Measurements from ENCODE around the gene RNF215.

RNF215 gene

GRCh38 chr22:30393322-30393680, 6.1 kb upstream of the RNF215 start:
- no peak for DNase-seq

GRCh38 chr22:30392661-30393321, 5.6 kb upstream of the RNF215 start:
- DNase-seq: no peak

DNA sequence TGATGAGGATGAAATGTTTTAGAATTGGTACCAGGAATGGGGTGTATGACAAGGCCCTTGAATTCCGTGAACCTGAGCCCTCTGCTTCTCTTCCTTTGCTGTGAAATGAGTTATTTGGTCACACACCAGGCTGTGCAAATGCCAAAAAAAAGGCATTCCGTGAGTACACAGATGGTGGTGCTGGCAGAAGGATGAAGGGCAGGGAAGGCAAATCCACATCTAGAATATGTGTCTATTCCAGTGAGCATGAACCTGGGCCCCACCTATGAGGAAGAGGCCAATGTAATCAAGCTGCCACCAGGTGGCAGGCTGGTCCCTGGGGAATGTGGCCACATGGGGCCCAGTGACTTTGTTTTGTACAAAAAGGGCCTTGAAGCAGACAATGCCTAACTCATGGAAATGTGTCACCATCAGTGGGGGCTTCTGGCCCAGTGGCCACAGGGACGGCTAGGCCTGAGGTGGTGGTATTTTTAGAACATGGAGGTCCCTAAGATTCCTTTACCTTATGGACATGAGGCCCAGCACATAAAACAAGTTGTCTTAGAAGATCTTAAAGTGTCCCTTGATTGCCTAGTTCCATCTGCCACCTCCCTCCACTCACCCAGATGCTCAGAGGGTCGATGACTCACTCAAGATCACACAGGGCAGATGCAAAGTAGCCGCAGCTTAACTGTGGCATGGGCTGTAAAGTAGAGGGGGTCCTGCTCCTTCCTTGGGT, 3.9 kb upstream of the RNF215 start:
- DNase-seq: no peak

DNA sequence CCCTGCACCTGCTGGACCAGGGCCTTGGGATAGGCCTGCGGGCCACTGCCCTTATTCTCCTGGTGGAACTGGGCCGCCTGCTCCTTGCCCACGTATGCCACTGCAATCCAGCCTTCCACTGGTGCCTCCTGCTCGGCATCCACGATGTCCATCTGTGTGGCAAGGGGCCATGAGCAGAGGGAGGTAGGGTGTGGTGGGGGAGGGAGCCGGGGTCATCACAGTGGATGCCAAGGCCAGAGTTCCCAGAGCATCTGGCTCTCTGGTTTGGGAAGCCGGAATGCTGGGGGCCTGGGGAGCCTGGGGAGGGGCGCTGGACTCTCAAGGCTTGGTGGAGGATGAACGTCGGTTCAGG, 627 bp downstream of the RNF215 start:
- no peak for DNase-seq

- DNase-seq: no peak
Observed at GRCh38 chr22:30385942-30386341, 1.3 kb downstream of the RNF215 start.

DNA sequence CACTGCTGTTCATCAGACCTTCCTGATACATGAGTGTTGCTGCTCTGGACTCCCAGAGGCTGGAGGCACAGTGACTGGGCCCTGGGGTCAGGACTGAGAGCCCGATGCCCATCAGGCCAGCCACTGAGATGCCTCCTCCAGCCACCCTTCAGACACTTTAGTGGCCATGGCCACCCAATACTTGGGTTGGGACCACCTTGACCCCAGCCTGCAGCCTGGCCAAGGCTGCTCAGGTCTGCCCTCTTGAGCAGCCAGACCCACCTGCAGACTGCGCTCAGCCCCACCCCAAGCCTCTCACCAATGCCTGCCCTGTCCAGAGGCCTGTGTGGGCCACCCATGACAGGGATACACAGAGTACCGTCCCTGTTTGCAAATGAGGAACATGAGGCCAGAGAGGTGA, 4.2 kb downstream of the RNF215 start:
- DNase-seq: no peak

- DNase-seq: no peak
Observed at GRCh38 chr22:30382340-30382739, 4.9 kb downstream of the RNF215 start.

GRCh38 chr22:30381264-30381663, 5.9 kb downstream of the RNF215 start:
- DNase-seq: no peak

DNA sequence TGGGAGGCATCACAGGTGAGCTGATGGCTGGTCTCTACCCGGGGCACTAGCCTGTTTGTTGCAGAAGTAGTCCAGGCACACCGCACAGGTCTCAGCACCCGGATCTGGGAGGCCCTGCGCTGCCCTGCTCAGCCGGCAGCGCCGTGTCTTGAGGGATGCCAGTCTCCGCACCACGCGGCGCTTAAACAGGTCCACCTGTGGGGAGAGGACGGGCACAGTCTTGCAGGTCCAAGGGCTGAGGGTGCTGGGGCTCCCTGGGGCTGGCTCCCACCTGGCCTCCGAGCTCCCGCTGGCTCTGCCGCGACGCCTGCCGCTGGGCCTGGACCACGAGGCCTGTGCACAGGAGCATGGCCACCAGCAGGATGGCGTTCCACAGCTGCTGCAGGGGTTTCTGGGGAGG, 7.2 kb downstream of the RNF215 start:
- DNase-seq: no peak

- DNase-seq: no peak
Observed at GRCh38 chr22:30375312-30375849, 11.8 kb downstream of the RNF215 start.

DNA sequence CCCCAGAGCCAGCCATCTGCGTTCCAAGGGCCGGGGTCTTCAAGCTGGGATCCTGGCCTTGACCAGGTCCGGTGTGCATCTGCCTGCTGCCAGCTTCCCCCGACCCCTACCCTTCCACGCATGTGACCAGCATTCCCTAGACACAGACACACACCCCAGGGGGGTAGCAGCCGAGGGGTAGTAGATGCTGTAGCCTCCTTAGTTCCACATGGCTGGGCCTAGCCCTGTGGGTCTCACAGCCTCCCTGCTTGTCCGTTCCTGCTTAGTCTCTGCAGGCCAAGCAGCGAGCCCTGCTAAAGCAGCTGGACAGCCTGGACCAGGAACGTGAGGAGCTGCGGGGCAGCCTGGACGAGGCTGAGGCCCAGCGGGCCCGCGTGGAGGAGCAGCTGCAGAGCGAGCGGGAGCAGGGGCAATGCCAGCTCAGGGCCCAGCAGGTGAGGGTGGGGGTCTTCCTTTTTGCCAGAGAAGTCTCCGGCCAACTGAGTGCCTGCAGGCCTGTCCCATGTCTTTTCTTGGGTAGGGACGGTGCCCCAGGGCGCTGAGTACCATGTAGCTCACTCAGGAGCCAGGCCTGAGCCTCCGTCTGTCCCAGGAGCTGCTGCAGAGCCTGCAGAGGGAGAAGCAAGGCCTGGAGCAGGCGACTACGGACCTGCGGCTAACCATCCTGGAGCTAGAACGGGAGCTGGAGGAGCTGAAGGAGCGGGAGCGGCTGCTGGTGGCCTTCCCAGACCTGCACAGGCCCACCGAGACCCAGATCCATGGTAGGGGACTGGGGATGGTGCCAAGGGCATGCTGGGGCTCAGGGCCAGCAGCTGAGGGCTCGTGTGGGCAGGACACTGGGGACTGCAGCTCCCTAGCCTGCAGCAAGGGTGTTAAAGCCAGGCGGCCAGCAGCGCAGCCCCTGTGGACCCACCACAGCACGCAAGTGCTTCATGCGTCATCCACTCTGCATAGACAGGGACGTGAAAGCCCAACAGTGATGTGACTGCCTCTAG, 13.6 kb downstream of the RNF215 start:
- no peak for DNase-seq

- no peak for DNase-seq
Observed at GRCh38 chr22:30372915-30373314, 14.3 kb downstream of the RNF215 start.

GRCh38 chr22:30371981-30372380, 15.2 kb downstream of the RNF215 start:
- no peak for DNase-seq

GRCh38 chr22:30371321-30371720, 15.9 kb downstream of the RNF215 start:
- DNase-seq: no peak

GRCh38 chr22:30370641-30371230, 16.5 kb downstream of the RNF215 start:
- no peak for DNase-seq

DNA sequence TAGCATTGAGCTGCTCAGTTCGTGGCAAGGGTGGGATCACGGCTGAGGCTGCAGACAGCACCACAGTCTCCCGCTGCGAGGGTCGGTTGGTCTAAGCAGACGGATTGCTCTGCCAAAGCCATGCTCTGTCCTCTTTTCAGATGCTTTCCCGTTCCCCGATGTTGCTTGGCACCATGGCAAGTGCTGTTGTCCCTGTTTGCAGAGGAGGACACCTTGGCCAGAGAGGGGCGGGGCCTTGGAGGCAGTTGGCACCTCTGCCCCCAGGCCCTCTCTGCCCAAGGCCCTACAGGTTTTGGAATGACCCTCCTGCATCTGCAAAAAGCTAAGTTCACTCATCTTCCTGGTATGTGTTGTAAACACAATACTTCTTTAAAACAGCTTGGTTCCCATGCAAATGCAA, 18.8 kb downstream of the RNF215 start:
- DNase-seq: no peak

DNA sequence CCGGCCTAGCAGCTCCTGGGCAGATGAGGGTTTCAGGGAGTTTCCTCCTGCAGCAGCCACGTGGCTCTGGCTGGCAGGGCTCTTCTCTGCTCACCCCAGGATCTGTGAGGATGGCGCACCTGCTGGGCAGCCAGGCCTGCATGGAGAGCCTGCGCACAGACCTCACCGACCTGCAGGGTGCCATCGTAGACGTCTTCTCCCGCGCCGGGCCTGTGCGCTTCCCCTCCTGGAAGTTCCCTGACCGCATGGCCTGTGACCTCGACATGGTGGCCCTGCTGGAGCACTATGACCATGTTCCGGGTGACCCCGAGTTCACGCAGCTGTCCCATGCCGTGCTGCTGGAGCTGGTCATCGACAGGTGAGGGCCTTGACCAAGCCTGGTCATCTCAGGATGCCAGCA, 21.3 kb downstream of the RNF215 start:
- no peak for DNase-seq

GRCh38 chr22:30362651-30363281, 24.4 kb downstream of the RNF215 start:
- DNase-seq: no peak

GRCh38 chr22:30361916-30362650, 25.1 kb downstream of the RNF215 start:
- DNase-seq: no peak

GRCh38 chr22:30358541-30358940, 28.7 kb downstream of the RNF215 start:
- DNase-seq: no peak

GRCh38 chr22:30357650-30358215, 29.5 kb downstream of the RNF215 start:
- no peak for DNase-seq

DNA sequence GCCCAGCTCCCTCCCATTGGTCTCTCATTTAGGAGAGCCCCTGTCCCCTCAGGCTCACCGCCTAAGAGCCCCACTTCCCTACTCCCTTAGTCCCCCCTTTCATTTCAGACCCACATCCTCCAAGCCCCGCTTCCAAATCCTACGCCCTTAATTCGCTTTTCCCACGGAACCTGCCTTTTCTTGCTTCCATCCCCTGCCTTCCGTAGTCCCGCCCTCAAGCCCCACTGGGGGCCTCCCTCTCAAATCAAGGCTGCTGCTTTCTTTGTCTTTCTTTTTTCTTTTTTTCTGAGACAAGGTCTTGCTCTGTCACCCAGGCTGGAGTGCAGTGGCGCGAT, 30.0 kb downstream of the RNF215 start:
- DNase-seq: no peak

All from SIG-M5 (cell line).